Tibial artery (tissue), 4 donors: ENCODE data around the gene NEK11.

ENCODE experiments used
- DNase-seq, 2 donors: peaks; one replicate each; pipeline ENCODE4 v3.0.0-alpha.2; 2019
- H3K27ac ChIP-seq, 2 donors: fragments of 200-600 bp; sonication (generic) in 1 of 2; 1 replicate in 1 of 2; 2 replicates in 1 of 2; pipeline ENCODE4 v1.5.1; 2018 to 2019; ENCODE audit warnings: mild to moderate bottlenecking in 1 of 2
- H3K27me3 ChIP-seq, 2 donors: fragments of 200-600 bp; sonication (generic) in 1 of 2; one replicate each; pipeline versions ENCODE4 v1.5.1 to v1.6.0; 2016 to 2019
- H3K36me3 ChIP-seq, 3 donors: fragments of 200-600 bp; sonication (generic) in 2 of 3; one replicate each; pipeline ENCODE4 v1.5.1; 2016 to 2019; ENCODE audit warnings: mild to moderate bottlenecking in 2 of 3
- H3K4me1 ChIP-seq, 4 donors: fragments of 200-600 bp; sonication (generic) in 2 of 4; 1 replicate in 3 of 4; 2 replicates in 1 of 4; pipeline ENCODE4 v1.5.1; 2016 to 2019
- H3K4me3 ChIP-seq, 2 donors: fragments of 200-600 bp; sonication (generic) in 1 of 2; 1 replicate in 1 of 2; 2 replicates in 1 of 2; pipeline ENCODE4 v1.5.1; 2018 to 2019; ENCODE audit warnings: mild to moderate bottlenecking in 2 of 2
- H3K9me3 ChIP-seq, 3 donors: fragments of 200-600 bp; sonication (generic) in 1 of 3; one replicate each; pipeline ENCODE4 v1.5.1; 2016 to 2019
- CTCF ChIP-seq, 2 experiments: fragments of 200-600 bp in 1 of 2; fragments of 450-650 bp in 1 of 2; IDR thresholded peaks; one replicate each; pipeline ENCODE4 v1.5.1; 2017 to 2019; ENCODE audit warnings: antibody characterized with exemption in 2 of 2, mild to moderate bottlenecking in 1 of 2, moderate library complexity in 1 of 2
- intact Hi-C: fragments of 100-400 bp; cut with DNase I; formaldehyde crosslinking; loops from one replicate; pipeline ENCODE4 v1.15.0; 2023; ENCODE audit warnings: low total_unique reads

NEK11 gene

GRCh38 chr3:131317667-131318066, 291.0 kb downstream of the NEK11 start:
- H3K4me1 ChIP-seq = no peaks in the 10 kb centered on the region
- no peaks in the 10 kb centered on the region for H3K27me3 ChIP-seq
- DNase-seq = no peak
- intact Hi-C loops = no loop called here
- H3K4me3 ChIP-seq = no peak overlapping the region
- TF ChIP-seq CTCF (IDR thresholded peaks at IDR 0.05) = no peak
- no peaks in the 10 kb centered on the region for H3K36me3 ChIP-seq
- no peak overlapping the region for H3K27ac ChIP-seq
- H3K9me3 ChIP-seq = no peaks in the 10 kb centered on the region

GRCh38 chr3:131323014-131323413, 296.3 kb downstream of the NEK11 start:
- no peaks in the 10 kb centered on the region for H3K4me1 ChIP-seq
- intact Hi-C loops = no loop called here
- TF ChIP-seq CTCF (IDR thresholded peaks at IDR 0.05) = no peak
- no peak for DNase-seq
- peaks cover 0 to 5% (median 0%) of the 10 kb centered on the region in 3 donors for H3K36me3 ChIP-seq
- H3K4me3 ChIP-seq = no peak overlapping the region
- no peaks in the 10 kb centered on the region for H3K27me3 ChIP-seq
- H3K9me3 ChIP-seq = no peaks in the 10 kb centered on the region
- no peak overlapping the region for H3K27ac ChIP-seq

- intact Hi-C loops = no loop called here
Measured at GRCh38 chr3:131323792-131324191, 297.1 kb downstream of the NEK11 start.

GRCh38 chr3:131324923-131325322, 298.2 kb downstream of the NEK11 start:
- no peaks in the 10 kb centered on the region for H3K4me1 ChIP-seq
- no peaks in the 10 kb centered on the region for H3K9me3 ChIP-seq

More at GRCh38 chr3:131323792-131324191, 297.1 kb downstream of the NEK11 start:
- no peaks in the 10 kb centered on the region for H3K4me1 ChIP-seq
- peaks cover 0 to 5% (median 0%) of the 10 kb centered on the region in 3 donors for H3K36me3 ChIP-seq
- TF ChIP-seq CTCF (IDR thresholded peaks at IDR 0.05) = no peak
- H3K27ac ChIP-seq = no peak overlapping the region
- H3K4me3 ChIP-seq = no peak overlapping the region
- no peaks in the 10 kb centered on the region for H3K27me3 ChIP-seq
- no peak for DNase-seq
- H3K9me3 ChIP-seq = no peaks in the 10 kb centered on the region

GRCh38 chr3:131326307-131326706, 299.6 kb downstream of the NEK11 start:
- TF ChIP-seq CTCF (IDR thresholded peaks at IDR 0.05) = no peak
- intact Hi-C loops = no loop called here
- H3K27ac ChIP-seq = no peak overlapping the region

More at GRCh38 chr3:131324923-131325322, 298.2 kb downstream of the NEK11 start:
- TF ChIP-seq CTCF (IDR thresholded peaks at IDR 0.05) = no peak
- Histone ChIP-seq H3K36me3 (peaks cover 0 to 5% (median 0%) of the 10 kb centered on the region in 3 donors), H3K27ac (no peak overlapping the region), H3K27me3 (no peaks in the 10 kb centered on the region), H3K4me3 (no peak overlapping the region)
- intact Hi-C loops = no loop called here
- no peak for DNase-seq

GRCh38 chr3:131328721-131329120, 302.0 kb downstream of the NEK11 start:
- no peak overlapping the region for H3K4me3 ChIP-seq
- TF ChIP-seq CTCF (IDR thresholded peaks at IDR 0.05) = no peak
- peaks cover 0 to 5% (median 0%) of the 10 kb centered on the region in 3 donors for H3K36me3 ChIP-seq
- no peaks in the 10 kb centered on the region for H3K4me1 ChIP-seq
- H3K9me3 ChIP-seq = no peaks in the 10 kb centered on the region
- no peak overlapping the region for H3K27ac ChIP-seq
- intact Hi-C loops = no loop called here
- DNase-seq = no peak
- no peaks in the 10 kb centered on the region for H3K27me3 ChIP-seq

More at GRCh38 chr3:131326307-131326706, 299.6 kb downstream of the NEK11 start:
- H3K4me1 ChIP-seq = no peaks in the 10 kb centered on the region
- no peaks in the 10 kb centered on the region for H3K9me3 ChIP-seq
- DNase-seq = no peak
- no peak overlapping the region for H3K4me3 ChIP-seq
- H3K36me3 ChIP-seq = peaks cover 0 to 5% (median 0%) of the 10 kb centered on the region in 3 donors
- no peaks in the 10 kb centered on the region for H3K27me3 ChIP-seq
